T-helper 2 cell treated with Interferon-gamma antibody and Interleukin-4, amounts not matched to agents 5 μg/mL and 100 μg/mL, for 36 hours (primary cell): ENCODE data around the gene CDH13.

Source experiments
- DNase-seq: peaks from one replicate; pipeline ENCODE4 v3.0.0; 2021; ENCODE audit warnings: low spot score
- H3K27ac Mint-ChIP-seq: one replicate; pipeline ENCODE4 v1.8.0; 2021; ENCODE audit warnings: mild to moderate bottlenecking, mixed read lengths
- H3K27me3 Mint-ChIP-seq: one replicate; pipeline ENCODE4 v1.8.0; 2021; ENCODE audit warnings: low read depth, mixed read lengths
- H3K36me3 Mint-ChIP-seq: one replicate; pipeline ENCODE4 v1.8.0; 2021; ENCODE audit warnings: low read depth, mixed read lengths
- H3K4me1 Mint-ChIP-seq: one replicate; pipeline ENCODE4 v1.8.0; 2021; ENCODE audit warnings: low read depth, mixed read lengths
- H3K4me3 Mint-ChIP-seq: one replicate; pipeline ENCODE4 v1.8.0; 2022; ENCODE audit warnings: mild to moderate bottlenecking, moderate library complexity, mixed read lengths
- H3K9me3 Mint-ChIP-seq: one replicate; pipeline ENCODE4 v1.8.0; 2021; ENCODE audit warnings: mixed read lengths

The CDH13 gene

DNA sequence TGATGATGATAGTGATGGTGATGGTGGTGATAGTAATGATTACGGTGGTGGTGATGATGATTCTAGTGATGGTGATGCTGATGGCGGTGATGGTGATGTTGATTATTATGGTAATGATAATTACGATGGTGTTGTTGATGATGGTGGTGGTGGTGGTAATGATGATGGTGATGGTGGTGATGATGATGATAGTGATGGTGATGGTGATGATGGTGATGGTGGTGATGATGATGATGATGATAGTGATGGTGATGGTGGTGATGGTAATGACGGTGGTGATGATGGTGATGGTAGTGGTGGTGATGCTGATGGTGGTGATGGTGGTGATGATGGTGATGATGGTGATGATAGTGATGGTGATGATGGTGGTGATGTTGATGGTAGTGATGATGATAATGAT, 370.0 kb downstream of the CDH13 start:
- no peak overlapping the region for H3K4me3 Mint-ChIP-seq
- H3K4me1 Mint-ChIP-seq: no peaks in the 10 kb centered on the region
- H3K27me3 Mint-ChIP-seq: no peaks in the 10 kb centered on the region
- no peaks in the 10 kb centered on the region for H3K36me3 Mint-ChIP-seq
- H3K9me3 Mint-ChIP-seq: peaks cover 4% of the 10 kb centered on the region
- H3K27ac Mint-ChIP-seq: no peak overlapping the region
- DNase-seq: no peak

DNA sequence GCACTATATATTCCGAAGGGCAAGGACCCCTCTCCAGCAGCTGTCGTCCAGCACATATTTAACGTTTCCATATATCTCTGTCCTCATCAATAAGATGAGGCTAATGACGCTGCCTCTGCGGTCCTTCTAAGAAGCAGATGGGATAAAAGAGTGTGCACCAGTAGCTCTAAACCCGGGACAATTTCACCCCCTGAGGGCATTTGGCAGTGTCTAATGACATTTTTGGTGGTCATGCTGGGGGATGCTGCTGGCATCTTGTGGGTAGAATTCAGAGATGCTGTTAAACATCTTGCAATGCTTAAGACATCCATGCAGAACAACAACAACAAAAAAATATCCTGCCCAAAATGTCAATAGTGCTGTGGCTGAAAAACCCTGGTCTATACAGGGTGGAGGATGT, 372.9 kb downstream of the CDH13 start:
- DNase-seq: no peak
- no peak overlapping the region for H3K27ac Mint-ChIP-seq
- no peaks in the 10 kb centered on the region for H3K36me3 Mint-ChIP-seq
- peaks cover 9% of the 10 kb centered on the region for H3K9me3 Mint-ChIP-seq
- no peaks in the 10 kb centered on the region for H3K4me1 Mint-ChIP-seq
- no peak overlapping the region for H3K4me3 Mint-ChIP-seq
- no peaks in the 10 kb centered on the region for H3K27me3 Mint-ChIP-seq

DNA sequence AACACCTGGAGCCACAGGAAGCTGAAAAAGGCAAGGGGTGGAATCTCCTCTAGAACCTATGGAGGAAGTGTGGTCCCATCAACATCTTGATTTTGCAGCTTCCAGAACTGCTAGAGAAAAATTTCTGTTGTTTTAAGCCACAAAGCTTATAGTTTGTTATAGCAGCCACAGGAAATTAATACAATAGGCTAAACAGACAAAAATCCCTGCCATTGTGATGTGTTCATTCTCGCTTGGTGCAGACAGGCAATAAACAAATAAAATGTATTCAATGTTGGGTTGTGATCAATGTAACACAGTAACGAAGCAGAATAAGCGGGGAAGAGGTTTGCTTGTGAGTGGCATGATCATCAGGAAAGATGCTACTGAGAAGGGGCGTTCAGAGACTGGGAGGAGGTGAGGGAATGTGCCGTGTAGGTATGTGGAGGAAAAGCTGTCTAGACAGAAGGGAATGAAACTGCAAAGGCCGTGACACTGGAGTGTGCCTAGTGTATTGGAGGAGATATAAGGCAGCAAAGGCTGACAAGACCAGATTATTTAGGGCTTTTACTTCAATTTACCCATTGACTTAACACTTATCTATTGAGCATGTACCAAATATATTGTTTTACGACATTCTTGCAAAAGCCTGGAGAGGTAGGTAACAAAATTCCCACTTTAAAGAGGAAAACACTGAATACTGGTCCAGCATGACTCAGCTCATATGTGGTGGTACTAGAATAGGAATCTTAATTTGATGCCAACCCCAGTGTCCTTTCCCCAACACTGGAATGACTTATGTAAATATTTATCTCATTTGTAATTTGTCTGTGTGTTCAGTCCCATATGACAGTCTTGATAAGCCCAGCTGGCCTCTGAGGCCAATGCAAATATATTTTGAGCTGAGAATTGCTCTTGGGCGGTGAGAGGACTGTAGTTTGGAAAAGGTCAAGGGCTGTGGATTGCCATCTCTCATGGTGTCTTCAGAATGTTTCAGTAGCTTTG, 375.9 kb downstream of the CDH13 start:
- Mint-ChIP-seq H3K4me1 (no peaks in the 10 kb centered on the region), H3K27me3 (no peaks in the 10 kb centered on the region)

DNA sequence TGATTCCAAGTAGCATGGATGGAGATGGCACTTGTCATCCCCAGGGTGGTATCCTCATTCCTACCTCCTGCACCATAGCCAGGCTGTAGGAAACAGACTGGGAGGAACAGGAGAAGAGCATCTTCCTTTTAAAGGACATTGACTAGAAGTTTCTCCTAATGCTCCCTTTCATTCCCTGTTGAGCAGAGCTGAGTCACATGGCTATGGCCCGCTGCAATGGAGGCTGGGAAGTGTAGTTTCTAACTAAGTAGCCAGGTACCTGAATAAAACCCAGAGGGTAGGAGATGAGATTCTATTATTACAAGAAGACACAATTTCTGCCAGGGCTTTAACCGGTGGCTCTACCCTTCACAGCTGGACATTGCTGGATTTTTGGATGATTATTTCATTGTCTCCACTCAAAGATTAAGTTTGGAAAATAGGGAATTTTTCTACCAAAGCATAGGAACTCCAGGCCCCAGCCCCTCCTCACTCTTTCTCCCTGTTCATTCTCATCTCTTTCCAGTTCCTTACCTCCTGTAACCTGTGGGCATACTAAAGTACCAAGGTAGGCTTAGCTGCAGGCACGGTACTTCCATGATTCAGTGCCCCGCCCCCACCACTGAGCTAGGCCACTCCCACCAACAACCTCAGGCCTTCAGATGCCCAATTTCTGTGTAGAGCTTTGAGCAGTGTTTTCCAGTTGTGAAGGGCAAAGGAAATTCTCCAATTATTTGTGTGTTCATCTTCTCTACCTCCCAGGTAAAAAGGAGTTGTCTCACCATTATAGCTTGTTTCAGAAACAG, 378.3 kb downstream of the CDH13 start:
- Mint-ChIP-seq H3K4me3 (no peak overlapping the region), H3K27ac (no peak overlapping the region), H3K9me3 (peaks cover 10% of the 10 kb centered on the region), H3K36me3 (no peaks in the 10 kb centered on the region), H3K27me3 (no peaks in the 10 kb centered on the region), H3K4me1 (no peaks in the 10 kb centered on the region)
- DNase-seq: no peak

More for the DNA sequence above, 375.9 kb downstream of the CDH13 start:
- H3K27ac Mint-ChIP-seq: no peak overlapping the region
- H3K36me3 Mint-ChIP-seq: no peaks in the 10 kb centered on the region
- no peak for DNase-seq
- H3K4me3 Mint-ChIP-seq: no peak overlapping the region
- H3K9me3 Mint-ChIP-seq: peaks cover 9% of the 10 kb centered on the region

DNA sequence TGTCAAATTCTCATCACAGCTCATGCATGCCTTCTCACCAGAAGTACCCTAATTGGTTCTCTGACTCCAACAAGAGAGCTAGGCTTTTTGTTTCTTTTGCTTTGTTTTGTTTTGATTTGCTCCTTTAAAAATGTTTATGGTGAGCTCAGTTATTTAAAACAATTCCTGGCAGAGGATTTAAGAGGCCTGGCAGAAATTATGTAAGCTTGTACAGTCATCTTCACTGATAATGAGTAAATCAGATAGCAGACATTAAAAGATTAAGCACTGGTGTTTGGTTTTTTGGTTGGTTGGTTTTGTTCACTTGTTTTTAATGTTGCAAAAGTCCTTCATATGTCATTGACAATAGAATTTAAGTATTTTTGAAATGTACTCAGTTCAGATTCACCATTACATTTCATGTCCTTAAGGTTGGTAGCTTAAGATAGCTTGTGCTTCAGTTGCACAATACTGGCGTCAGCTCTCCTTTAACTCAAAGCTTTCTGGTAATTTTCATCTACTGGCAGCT, 378.9 kb downstream of the CDH13 start:
- H3K4me3 Mint-ChIP-seq: no peak overlapping the region

DNA sequence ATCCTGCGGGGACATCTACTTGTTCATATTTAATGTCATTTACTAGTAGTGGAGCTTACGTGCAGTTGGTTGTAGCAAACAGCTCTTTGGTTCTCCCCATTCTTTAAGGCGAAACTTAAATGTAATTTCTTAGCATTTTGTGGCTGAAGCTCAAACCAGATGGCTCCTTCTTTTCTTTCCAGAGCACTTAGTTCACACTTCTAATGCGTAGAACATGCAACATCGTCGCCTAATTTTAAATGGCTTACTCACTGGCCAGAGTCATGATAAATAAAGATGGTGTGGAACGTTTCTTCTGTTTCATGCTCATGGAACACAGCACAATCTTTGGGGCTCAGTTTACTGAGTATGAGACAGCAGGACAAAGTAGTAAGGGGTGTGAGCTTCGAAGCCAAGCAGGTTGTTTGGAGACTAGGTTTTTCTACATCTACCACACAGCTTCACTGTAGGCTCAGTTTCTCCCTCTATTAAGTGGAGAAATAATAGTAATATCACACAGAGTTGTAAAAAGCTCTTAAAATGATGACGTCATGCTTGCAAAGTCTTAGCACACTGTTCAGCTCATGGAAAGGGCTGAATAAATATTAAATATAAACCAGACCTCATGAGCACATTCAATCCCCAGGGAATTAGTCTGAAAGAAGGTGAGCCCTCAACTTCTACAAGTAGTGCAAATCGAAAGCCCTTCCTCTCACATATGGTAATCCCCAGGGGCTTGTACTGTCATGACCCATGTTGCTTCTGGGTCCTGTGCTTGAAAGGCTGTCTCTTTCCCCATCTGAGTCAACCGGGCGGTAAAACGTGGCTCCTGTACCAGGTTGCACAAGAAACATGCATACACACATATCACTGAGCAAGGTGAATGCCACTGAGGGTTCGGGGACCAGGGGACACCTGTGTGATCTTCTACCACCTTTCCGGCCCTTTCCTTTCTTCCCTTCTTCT, 384.3 kb downstream of the CDH13 start:
- Mint-ChIP-seq H3K27ac (no peak overlapping the region), H3K27me3 (no peaks in the 10 kb centered on the region), H3K4me1 (no peaks in the 10 kb centered on the region), H3K9me3 (peaks cover 5% of the 10 kb centered on the region), H3K36me3 (no peaks in the 10 kb centered on the region), H3K4me3 (no peak overlapping the region)
- DNase-seq: no peak

More for the DNA sequence above, 378.9 kb downstream of the CDH13 start:
- Mint-ChIP-seq H3K27me3 (no peaks in the 10 kb centered on the region), H3K9me3 (peaks cover 10% of the 10 kb centered on the region), H3K27ac (no peak overlapping the region), H3K36me3 (no peaks in the 10 kb centered on the region), H3K4me1 (no peaks in the 10 kb centered on the region)
- no peak for DNase-seq

DNA sequence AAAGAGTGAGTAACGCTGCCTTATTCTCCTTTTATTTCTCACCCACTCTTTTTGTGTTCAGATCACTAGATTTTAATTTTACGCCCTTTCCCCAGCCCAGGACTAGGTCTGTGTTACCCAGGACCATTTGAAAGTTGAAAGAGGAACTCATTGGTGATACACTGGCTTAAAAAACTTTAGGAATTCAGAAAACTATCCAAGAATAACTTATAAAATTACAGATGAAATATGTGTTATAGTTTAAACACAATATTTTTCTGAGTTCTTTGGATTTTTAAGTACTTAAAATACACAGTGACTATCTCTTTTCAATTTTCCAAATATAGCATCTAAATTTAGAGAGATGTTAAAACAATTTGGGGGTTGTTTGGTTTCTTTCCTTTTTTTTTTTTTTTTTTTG, 385.2 kb downstream of the CDH13 start:
- no peak overlapping the region for H3K27ac Mint-ChIP-seq
- peaks cover 5% of the 10 kb centered on the region for H3K9me3 Mint-ChIP-seq
- no peaks in the 10 kb centered on the region for H3K27me3 Mint-ChIP-seq
- no peak overlapping the region for H3K4me3 Mint-ChIP-seq
- DNase-seq: no peak
- no peaks in the 10 kb centered on the region for H3K36me3 Mint-ChIP-seq
- H3K4me1 Mint-ChIP-seq: no peaks in the 10 kb centered on the region

DNA sequence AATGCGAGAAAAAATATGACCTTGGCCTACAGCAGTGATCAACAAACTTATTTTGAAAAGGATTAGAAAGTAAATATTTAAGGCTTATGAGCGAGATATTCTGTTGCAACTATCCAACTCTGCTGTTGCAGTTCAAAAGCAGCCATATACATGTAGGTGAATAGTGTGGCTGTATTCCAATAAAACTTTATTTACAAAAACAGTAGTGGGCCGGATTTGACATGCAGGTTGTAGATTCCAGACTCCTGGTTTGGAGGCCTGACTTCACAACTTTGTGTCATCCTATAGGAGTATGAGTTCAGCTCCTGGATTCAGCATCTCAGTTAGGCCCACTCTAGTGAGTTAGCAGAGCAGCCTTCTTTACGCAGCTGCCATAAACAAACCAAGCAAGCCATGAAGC, 386.3 kb downstream of the CDH13 start:
- H3K9me3 Mint-ChIP-seq: peaks cover 4% of the 10 kb centered on the region
- no peaks in the 10 kb centered on the region for H3K4me1 Mint-ChIP-seq
- no peaks in the 10 kb centered on the region for H3K27me3 Mint-ChIP-seq
- no peak overlapping the region for H3K27ac Mint-ChIP-seq
- H3K36me3 Mint-ChIP-seq: no peaks in the 10 kb centered on the region
- H3K4me3 Mint-ChIP-seq: no peak overlapping the region
- DNase-seq: no peak

DNA sequence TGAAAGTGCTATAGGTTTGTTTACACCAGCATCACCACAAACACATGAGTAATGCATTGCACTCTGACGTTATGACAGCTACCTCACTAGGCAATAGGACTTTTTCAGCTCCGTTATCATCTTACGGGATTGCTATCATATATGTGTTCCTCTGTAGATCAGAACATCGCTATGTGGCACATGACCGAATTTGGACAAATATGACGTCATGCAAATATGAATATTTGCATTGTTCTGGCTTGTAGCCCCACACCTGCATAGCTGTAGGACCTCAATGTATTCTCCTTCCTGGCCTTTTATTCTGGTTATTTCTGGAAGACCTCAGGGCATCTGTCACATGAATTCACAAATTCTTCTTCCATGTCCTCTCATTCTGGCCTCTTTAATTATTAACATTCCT, 393.2 kb downstream of the CDH13 start:
- H3K36me3 Mint-ChIP-seq: no peaks in the 10 kb centered on the region
- H3K27ac Mint-ChIP-seq: no peak overlapping the region
- H3K4me3 Mint-ChIP-seq: no peak overlapping the region
- no peaks in the 10 kb centered on the region for H3K4me1 Mint-ChIP-seq
- H3K27me3 Mint-ChIP-seq: no peaks in the 10 kb centered on the region
- no peak for DNase-seq
- H3K9me3 Mint-ChIP-seq: peaks cover 3% of the 10 kb centered on the region

DNA sequence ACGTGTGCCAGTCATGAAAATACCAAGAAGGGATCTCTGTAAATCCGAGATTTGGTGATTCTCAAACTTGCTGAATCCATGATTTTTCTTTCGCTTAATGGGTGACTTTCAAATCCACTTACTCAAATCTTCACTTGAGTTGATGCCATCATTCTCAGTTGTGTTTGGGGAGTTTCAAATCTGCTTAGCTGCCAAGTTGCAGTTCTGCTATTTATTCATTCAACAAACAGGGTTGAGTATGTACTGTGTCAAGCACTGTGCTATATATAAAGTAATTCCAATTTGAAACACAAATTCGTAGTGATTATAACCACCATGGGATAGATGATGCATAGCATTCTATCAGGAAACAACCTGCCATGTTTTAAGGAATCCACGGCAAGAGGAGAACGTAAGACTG, 394.3 kb downstream of the CDH13 start:
- Mint-ChIP-seq H3K9me3 (peaks cover 7% of the 10 kb centered on the region), H3K27ac (no peak overlapping the region), H3K27me3 (no peaks in the 10 kb centered on the region), H3K4me3 (no peak overlapping the region), H3K4me1 (no peaks in the 10 kb centered on the region), H3K36me3 (no peaks in the 10 kb centered on the region)
- DNase-seq: no peak

DNA sequence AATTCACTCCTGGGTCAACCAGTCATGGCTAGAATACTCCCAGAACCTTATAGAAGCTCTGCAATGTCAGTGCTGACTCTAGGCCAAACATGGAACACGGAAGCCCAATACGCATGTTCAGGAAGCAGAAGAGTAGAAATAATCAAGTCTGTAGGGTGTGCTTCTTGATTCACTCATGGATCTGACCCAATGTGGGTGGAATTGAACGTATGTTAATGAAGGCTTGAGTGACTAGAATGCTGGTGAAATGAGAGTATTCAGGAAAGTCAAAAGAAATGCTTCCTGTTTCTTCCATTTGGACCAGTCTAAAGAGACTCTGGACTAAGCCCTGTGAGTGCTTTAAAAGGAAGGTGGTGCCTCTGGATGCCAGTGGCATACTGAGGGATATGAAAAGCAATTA, 395.0 kb downstream of the CDH13 start:
- H3K9me3 Mint-ChIP-seq: peaks cover 7% of the 10 kb centered on the region
- no peak for DNase-seq
- no peak overlapping the region for H3K4me3 Mint-ChIP-seq
- no peaks in the 10 kb centered on the region for H3K4me1 Mint-ChIP-seq
- no peak overlapping the region for H3K27ac Mint-ChIP-seq
- H3K27me3 Mint-ChIP-seq: no peaks in the 10 kb centered on the region
- H3K36me3 Mint-ChIP-seq: no peaks in the 10 kb centered on the region

DNA sequence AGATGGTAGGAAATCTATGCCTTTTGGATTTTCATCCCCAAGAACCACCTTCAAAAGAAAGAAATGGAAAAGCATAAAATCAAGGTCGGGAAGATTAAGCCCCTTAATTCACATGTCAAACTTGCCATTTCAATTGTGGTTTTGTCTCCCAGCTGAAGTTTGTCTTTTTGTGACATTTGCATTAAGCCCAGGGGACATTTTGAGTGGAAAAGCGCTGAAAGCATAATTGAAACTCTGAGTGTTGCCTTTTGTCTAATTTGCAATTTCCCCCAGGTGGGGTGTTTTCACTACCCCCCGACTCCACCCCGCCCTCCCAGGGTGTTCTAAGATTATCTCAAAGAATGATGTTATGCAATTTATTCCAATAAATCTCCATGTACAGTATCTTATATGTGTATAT, 396.2 kb downstream of the CDH13 start:
- Mint-ChIP-seq H3K4me3 (no peak overlapping the region), H3K36me3 (no peaks in the 10 kb centered on the region), H3K27me3 (no peaks in the 10 kb centered on the region), H3K27ac (no peak overlapping the region), H3K9me3 (peaks cover 7% of the 10 kb centered on the region), H3K4me1 (no peaks in the 10 kb centered on the region)
- no peak for DNase-seq

DNA sequence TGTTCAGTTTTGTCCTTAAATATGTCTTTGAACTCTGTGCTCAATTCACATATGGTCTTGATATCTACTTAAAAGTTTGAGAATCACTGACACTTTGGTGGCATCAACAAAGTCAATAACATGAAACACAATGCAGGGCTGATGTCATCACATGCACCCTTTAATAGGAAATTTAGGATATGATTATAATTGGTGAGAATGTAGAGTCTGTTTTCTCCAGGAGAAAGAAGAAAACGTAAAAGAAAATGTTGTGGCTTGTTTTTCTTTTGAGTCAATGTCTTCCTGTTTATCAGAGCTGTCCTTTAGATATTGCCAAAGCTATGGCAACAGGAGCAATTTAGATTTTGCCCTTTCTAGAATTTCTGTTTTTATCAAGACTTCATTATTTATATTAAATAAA, 396.9 kb downstream of the CDH13 start:
- no peak overlapping the region for H3K27ac Mint-ChIP-seq
- H3K4me1 Mint-ChIP-seq: no peaks in the 10 kb centered on the region
- DNase-seq: no peak
- no peaks in the 10 kb centered on the region for H3K36me3 Mint-ChIP-seq
- peaks cover 7% of the 10 kb centered on the region for H3K9me3 Mint-ChIP-seq
- H3K4me3 Mint-ChIP-seq: no peak overlapping the region
- H3K27me3 Mint-ChIP-seq: no peaks in the 10 kb centered on the region
